Measurements from ENCODE around the gene PAWR.
"Not testable (repeated sequence)": the region's sequence is repeated elsewhere in the genome, so short reads cannot be mapped to it uniquely, and the experiment has no call there.

Gene PAWR

GRCh38 chr12:79687711-79688260 lies 3.0 kb downstream of the PAWR start:
- no peak for DNase-seq (ENCODE audit: low read depth)

GRCh38 chr12:79686171-79686570 lies 4.6 kb downstream of the PAWR start:
- no peak for DNase-seq (ENCODE audit: low read depth)

GRCh38 chr12:79685068-79685467 lies 5.7 kb downstream of the PAWR start:
- DNase-seq (ENCODE audit: low read depth) = no peak

- not testable (repeated sequence) for DNase-seq (ENCODE audit: low read depth)
Measured at GRCh38 chr12:79684338-79684737, 6.4 kb downstream of the PAWR start.

GRCh38 chr12:79682593-79682992 lies 8.2 kb downstream of the PAWR start:
- no peak for DNase-seq (ENCODE audit: low read depth)

GRCh38 chr12:79681008-79681590 lies 9.7 kb downstream of the PAWR start:
- no peak for DNase-seq (ENCODE audit: low read depth)

DNA sequence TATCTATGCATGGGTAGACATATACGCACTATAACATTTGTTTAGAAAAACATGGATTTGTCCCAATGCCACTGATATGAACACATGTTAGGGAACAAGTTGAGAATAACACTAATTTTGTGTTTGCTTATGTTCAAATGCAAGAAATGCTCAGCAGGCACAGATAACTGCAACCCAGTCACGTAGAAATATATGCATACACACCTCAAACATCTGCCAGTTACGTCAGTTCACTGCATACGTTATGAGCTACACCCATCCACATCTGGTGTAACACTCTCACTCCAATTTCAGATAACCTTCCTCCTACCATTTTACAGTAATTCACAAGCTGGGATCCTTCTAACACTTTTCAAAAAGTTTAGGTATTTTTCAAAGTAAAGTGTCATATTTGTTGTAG lies 10.7 kb downstream of the PAWR start:
- no peak for DNase-seq (ENCODE audit: low read depth)

- no peak for DNase-seq (ENCODE audit: low read depth)
Measured at GRCh38 chr12:79678306-79678705, 12.5 kb downstream of the PAWR start.

DNA sequence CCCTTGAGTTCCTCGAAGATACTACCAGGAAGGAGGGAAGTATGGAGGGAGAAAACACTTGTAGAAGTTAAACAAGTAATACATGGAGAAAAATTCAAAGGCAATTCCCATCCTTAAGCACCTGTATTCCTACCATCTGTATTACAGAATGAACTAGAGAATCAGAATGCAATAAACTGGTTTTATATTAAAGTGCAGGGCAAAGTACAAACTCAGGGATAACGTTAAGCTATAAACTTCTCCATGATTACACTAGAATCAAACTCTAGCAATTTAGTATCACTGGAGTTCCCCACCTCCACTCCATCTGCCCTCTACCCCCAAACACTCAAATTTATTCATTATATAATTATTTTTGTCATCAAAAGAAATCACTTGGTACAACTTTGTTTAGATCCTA lies 13.1 kb downstream of the PAWR start:
- no peak for DNase-seq (ENCODE audit: low read depth)

GRCh38 chr12:79676579-79676978 lies 14.2 kb downstream of the PAWR start:
- DNase-seq (ENCODE audit: low read depth) = no peak

GRCh38 chr12:79674629-79675028 lies 16.1 kb downstream of the PAWR start:
- DNase-seq (ENCODE audit: low read depth) = no peak

DNA sequence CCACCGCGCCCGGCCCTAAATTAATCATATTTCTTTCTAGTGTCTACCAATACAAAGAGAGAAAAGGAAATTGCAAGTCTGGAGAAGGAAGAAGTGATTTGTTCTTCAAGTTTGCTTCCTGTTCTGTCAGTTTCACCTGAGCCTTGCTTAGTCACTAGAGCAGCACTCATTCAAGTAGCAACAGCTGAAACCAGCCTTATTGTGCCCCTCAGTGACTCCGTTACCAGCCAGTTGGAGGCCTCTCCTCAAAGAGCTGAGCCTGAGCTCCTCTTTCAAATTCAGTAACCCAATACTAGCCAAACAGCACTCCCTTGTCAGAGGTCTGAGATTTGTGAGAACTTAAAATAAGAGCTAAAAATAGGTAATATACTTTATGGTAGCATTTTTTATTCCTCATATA lies 17.4 kb downstream of the PAWR start:
- DNase-seq (ENCODE audit: low read depth) = no peak

- DNase-seq (ENCODE audit: low read depth) = no peak
Measured at GRCh38 chr12:79668113-79668512, 22.7 kb downstream of the PAWR start.

- DNase-seq (ENCODE audit: low read depth) = no peak
Measured at GRCh38 chr12:79665212-79665887, 25.4 kb downstream of the PAWR start.

DNA sequence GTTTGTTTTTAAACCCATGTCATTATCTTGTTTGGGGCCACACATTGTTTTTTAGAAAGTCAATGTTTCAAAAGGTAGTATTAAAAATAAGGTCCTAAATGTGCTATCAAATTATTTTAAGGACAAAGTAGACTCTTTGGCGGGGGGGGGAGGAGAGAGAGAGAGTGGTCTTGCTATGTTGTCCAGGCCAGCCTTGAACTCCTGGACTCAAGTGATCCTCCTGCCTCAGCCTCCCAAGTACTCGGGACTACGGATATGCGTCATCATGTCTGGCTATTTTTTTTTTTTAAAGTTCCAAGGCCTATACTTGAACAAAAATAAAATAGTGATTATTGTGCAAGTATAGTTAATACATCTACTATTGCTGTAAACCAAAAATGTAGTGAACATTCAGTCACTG lies 26.2 kb downstream of the PAWR start:
- DNase-seq (ENCODE audit: low read depth) = no peak

DNA sequence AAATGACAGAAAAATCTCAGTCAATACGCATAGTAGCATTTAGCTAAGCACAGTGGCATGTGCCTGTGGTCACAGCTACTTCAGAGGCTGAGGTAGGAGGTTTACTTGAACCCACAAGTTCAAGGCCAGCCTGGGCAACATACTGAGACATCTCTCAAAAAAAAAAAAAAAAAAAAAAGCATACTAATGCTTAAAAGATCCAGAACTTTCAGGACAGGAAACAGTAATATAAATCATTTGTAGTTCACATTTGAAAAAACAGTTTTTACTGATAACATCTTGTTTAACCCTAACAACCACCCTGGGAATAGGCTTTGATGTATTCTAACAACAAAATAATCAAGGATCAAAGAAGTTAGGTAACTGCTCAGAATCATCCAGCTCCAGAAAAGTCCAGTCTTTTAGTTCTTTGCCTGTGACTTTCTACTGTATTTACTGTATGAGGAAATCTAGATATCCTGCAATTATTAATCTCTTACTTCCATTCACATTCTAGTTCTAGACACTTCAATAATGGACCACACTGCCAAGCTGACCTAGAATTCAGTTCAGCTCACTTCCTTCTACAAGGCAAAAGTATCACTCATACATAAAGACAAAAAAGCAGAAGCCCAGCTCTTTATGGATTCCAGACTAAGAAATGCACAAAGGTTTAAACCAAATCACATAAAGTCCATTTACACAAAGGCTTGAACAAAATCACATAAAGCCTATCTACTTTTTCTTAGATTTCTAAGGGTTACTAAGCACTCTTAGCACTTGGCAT lies 28.5 kb downstream of the PAWR start:
- no peak for DNase-seq (ENCODE audit: low read depth)

- DNase-seq (ENCODE audit: low read depth) = no peak
Measured at GRCh38 chr12:79661629-79662028, 29.1 kb downstream of the PAWR start.

DNA sequence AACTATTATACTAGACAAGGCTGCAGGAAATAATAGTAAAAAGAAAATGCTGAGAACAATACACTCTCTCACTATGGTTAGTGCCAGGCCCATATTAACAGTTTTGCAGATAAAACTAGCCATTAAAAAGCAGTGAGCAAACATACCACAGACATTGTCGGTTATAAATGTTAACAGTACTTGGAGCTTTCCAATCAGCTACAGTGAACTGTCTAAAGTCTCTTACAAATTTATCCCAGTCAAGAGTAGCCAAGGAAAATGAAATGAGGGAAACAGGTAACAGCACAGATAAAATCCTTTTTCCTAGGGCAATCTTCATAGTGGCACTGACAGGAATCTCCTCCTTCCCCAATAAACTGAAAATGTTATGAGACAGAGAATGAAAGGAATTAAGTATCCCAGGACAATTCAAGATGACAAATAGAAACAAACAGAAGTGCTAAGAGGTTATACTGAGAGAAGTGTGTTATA lies 30.8 kb downstream of the PAWR start:
- no peak for DNase-seq (ENCODE audit: low read depth)

GRCh38 chr12:79658221-79658620 lies 32.5 kb downstream of the PAWR start:
- no peak for DNase-seq (ENCODE audit: low read depth)

GRCh38 chr12:79657136-79657535 lies 33.6 kb downstream of the PAWR start:
- DNase-seq (ENCODE audit: low read depth) = no peak

GRCh38 chr12:79655036-79655435 lies 35.7 kb downstream of the PAWR start:
- DNase-seq (ENCODE audit: low read depth) = no peak

DNA sequence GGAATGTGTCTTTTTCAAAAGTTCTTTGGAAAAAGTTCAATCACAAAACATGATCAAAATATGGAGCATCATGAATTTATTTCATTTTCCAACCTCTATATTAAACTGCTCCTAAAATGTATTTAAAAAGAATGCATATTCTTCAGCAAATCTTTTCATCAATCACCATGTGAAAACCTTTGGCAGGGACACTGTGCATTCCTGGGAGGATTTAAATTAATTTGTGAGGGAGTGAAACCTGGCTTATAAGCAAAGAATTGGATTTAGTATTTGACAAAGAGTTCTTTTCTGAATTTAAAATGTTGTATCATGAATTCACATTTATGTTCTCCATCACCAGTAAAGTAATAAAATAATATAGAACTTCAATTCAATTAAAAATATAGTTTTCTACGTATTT lies 38.2 kb downstream of the PAWR start:
- DNase-seq (ENCODE audit: low read depth) = no peak

GRCh38 chr12:79650440-79650839 lies 40.3 kb downstream of the PAWR start:
- no peak for DNase-seq (ENCODE audit: low read depth)

Data from stimulated activated CD8-positive, alpha-beta memory T cell treated with anti-CD3 and anti-CD28 coated beads, Interleukin-15, amount 100 ng/mL, for 1 hour (primary cell).